Astrocyte of the cerebellum (primary cell): ENCODE results near the gene ANKS1B.

Experiments used
- DNase-seq: peaks from one replicate; pipeline ENCODE4 v3.0.0-alpha.2; 2011; ENCODE audit warnings: low read depth
- H3K4me3 ChIP-seq: 2 replicates; pipeline ENCODE4 v1.5.1; 2011; ENCODE audit warnings: mild to moderate bottlenecking, low read depth, low read length, moderate library complexity
- in situ Hi-C: cut with HindIII; loops from 2 replicates; pipeline ENCODE4 v1.10.0; 2017; ENCODE audit warnings: low sequenced_read_pairs
- TF ChIP-seq, protein P1 (sequence below): IDR thresholded peaks from 2 replicates; pipeline ENCODE4 v1.5.1; 2012; ENCODE audit warnings: low read length, low read depth, moderate library complexity, mild to moderate bottlenecking; ENCODE audit errors: missing control alignments

The ANKS1B gene

DNA sequence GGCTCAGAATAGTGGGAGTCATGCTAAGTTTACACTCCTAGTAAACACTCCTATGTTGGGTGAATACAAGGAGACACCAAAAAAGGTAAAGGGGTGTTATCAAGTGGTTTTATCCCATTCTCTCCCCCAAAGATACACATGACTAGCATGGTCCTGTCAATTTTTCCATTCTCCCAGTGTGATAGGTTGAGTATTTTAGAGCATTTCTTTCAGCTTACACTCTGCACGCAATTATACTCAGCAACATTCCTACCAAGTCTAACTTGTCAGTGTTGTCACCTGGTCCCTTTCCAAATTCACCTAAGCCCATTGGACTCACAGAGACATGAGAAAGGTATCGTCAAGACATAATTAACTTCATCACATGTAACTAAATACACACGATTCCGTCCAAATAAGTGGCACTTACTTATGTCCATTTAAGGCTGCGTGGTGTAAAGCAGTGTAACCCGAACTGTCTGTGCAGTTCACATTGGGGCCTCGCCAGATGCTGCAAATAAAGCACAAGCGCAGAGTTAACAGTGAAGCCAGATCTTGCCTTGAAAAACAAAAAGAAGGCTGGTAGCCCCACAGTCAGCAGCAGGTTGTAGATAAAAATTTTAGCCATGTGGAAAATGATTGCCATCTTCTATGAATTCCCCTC is 159.7 kb downstream of the ANKS1B start:
- in situ Hi-C loops: no loop called here
- TF ChIP-seq, protein P1, sequence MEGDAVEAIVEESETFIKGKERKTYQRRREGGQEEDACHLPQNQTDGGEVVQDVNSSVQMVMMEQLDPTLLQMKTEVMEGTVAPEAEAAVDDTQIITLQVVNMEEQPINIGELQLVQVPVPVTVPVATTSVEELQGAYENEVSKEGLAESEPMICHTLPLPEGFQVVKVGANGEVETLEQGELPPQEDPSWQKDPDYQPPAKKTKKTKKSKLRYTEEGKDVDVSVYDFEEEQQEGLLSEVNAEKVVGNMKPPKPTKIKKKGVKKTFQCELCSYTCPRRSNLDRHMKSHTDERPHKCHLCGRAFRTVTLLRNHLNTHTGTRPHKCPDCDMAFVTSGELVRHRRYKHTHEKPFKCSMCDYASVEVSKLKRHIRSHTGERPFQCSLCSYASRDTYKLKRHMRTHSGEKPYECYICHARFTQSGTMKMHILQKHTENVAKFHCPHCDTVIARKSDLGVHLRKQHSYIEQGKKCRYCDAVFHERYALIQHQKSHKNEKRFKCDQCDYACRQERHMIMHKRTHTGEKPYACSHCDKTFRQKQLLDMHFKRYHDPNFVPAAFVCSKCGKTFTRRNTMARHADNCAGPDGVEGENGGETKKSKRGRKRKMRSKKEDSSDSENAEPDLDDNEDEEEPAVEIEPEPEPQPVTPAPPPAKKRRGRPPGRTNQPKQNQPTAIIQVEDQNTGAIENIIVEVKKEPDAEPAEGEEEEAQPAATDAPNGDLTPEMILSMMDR: no peak
- no peak for DNase-seq
- no peak overlapping the region for H3K4me3 ChIP-seq

DNA sequence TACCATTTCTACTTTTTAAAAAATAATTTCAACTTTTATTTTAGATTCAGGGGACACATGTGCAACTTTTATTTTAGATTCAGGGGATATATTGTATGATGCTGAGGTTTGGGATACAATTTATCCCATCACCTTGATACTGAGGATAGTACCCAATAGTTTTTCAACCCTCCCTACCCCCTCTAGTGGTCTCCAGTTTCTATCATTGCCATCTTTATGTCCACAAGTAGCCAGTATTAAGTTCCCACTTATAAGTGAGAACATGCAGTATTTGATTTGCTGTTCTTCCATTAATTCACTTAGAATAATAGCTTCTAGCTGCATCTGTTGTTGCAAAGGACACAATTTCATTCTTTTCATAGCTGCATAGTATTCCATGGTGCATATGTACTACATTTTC is 162.5 kb downstream of the ANKS1B start:
- in situ Hi-C loops: no loop called here
- H3K4me3 ChIP-seq: no peak overlapping the region
- TF ChIP-seq, protein P1: no peak

DNA sequence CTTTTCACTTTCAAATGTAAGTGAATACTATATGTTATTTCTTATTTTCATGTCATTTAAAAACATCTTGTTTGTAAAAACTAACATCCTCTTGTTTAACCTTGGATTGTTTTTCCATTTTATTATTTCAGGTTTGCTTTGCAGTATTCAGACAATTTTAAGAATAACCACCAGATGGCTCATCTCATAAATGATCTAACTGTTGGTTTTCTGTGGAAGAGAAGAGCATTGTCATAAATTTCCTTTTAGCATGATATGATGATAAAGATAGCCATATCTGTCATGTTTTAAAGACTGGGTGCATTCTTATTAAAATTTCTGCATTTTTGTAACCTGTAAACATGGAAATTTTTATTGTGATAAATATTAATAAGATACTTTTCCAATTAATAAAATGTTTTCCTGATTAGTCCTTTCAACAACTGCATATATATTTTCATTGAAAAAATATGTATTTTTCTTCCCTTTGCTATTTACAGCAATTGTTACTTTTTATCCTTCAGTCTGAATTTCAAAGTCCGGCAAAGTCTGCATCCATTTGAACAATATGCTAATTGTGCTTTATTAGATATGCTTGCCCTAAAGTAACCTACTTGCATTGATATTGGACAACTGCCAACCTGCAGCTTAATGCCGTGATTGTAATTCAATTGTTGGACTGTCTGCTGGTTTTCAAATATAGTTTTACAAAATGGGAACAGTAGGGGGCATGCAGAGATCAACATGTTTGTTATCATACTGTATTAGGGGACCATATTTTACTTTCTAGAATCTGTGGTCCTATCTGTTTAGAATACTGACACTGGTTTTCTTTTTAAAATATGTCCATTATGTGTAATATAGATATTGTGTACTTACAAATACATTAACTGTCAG is 173.8 kb downstream of the ANKS1B start:
- DNase-seq: peak; percentile 1
- in situ Hi-C loops: no loop called here
- no peak overlapping the region for H3K4me3 ChIP-seq
- TF ChIP-seq, protein P1: peak; percentile 11

More for the DNA sequence above, 162.5 kb downstream of the ANKS1B start:
- DNase-seq: no peak

DNA sequence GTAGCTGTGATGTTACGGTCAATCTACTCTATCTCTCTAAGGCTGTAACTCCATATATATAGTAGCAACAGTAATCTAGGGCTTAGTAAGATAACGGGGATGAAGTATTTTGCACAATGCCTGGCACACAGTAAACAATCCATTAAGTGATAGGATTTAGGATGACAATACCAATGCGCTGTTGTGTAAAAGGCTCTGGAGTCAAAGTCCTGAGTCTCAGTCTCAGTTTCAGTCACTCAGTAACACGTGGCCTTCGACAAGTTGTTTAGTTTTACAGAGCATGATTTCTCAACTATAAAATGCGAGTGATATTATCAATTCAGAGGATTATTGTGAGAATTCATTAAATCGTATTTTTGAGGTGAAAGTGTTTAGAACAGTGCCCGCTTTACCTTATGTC is 174.8 kb downstream of the ANKS1B start:
- TF ChIP-seq, protein P1: no peak
- no peak for DNase-seq
- in situ Hi-C loops: no loop called here
- no peak overlapping the region for H3K4me3 ChIP-seq

DNA sequence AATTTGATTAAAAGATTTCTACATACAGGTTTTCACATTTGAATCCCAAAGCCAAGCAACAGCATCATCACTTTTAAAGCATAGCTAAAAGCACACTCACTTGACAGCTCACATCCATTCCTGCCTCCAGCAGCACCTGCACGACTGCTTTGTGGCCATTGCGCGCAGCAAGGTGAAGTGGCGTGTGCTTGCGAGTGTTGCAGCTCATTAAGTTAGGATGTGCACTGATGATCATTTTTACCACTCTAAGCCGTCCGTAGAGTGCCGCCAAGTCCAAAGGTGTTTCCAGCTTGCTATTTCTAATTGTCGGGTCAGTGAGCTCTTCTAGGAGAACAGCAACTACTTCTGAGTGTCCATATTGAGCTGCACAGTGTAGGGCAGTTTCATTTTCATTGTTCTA is 178.4 kb downstream of the ANKS1B start:
- no peak for DNase-seq
- H3K4me3 ChIP-seq: no peak overlapping the region
- TF ChIP-seq, protein P1: no peak
- in situ Hi-C loops: no loop called here

DNA sequence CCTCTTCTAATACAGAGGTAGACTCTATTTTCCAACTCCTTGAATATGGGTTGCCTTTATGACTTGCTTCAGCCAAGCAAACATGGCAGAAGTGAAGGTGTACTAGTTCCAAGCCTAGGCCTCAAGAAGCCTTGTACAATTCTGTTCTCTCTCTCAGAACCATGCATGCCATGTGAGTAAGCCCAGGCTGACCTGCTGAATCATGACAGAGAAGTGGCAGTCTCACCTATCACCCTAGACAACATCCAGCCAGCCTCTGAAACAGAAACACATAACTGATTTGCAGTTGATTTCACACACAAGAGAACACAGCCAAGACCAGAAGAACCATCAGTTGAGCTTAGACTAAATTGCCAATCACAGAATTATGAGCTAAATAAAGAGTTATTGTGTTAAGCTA is 180.0 kb downstream of the ANKS1B start:
- DNase-seq: no peak
- TF ChIP-seq, protein P1: no peak
- in situ Hi-C loops: no loop called here
- H3K4me3 ChIP-seq: no peak overlapping the region
